HG03064 (cell line): ENCODE results near the gene CSGALNACT2.

Source experiments
- ATAC-seq: cut with Tn5 transposase; IDR thresholded peaks from one replicate; pipeline ENCODE4 v1.9.1; 2021; ENCODE audit warnings: low read depth; ENCODE audit not compliant: unreplicated experiment

Gene CSGALNACT2

GRCh38 chr10:43199088-43199683 is 60.9 kb downstream of the CSGALNACT2 start:
- no peak for ATAC-seq

- ATAC-seq: no peak
These were observed 61.7 kb downstream of the CSGALNACT2 start for GRCh38 chr10:43199684-43200537.

DNA sequence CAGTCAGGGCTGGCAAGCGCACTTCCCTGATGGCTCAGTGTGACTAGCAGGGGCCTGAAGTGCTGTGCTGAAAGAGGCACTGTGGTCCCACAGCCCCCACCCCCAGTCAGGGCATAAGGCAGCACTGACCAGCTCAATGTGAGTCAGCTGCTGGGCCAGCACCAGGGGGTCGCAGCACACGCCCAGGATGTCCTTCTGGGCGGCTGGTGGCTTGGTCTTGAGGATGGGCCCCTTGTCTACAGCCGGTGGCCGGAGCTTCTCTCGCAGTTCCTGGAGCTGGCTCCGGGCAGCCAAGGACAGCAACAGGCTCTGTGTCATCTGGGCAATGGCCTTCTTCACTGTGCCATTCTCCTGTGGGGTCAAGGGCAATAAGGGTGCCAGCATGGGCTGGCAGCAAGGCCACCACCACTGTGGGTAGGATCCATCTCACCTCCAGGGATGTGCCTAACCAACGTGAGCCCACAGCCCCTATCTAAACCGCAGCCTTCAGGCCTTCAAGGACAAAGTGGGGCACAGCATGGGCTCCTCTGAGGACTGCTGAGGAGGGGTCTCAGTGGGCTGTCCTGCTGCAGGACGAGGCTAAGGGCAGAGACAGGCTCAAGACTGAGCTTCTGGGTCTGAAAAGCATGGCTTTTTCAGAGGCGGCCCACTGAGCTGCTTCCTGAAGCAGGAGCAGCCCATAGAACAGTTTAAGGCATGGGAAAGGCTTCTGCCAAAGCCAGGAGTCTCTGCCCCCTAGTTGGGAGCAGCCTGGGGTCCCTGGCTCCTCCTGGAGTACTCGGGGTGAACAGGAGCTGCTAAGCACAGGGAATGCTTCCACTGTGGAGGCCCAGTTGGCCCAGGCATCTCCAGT is 62.5 kb downstream of the CSGALNACT2 start:
- no peak for ATAC-seq

DNA sequence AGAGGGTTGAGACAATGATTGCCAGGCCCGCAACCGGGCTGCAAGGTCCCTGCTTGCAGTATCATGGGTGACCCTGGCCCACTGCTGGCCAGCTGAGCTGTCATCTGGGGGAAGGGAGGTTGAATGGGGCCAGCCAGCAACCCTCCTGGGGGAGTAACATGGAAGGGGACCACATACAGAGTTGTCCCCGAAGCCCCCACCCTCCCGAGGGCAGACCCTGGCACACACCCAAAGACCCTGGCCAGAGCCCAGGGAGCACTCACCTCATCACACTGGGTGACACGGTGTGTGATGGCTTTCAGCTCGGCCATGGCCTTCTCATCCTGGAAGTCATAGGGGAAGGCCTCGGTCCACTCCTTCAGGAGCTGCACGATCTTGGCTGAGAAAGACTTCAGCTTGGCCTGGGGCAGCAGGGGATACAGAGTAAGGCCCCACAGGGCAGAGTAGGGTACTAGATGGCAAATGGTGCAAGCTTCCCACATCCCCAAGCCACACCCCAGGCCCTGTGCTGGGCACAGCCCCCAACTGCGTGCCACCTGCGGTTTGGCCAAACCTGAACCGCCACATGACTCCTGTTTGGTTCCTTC is 63.4 kb downstream of the CSGALNACT2 start:
- ATAC-seq: no peak

DNA sequence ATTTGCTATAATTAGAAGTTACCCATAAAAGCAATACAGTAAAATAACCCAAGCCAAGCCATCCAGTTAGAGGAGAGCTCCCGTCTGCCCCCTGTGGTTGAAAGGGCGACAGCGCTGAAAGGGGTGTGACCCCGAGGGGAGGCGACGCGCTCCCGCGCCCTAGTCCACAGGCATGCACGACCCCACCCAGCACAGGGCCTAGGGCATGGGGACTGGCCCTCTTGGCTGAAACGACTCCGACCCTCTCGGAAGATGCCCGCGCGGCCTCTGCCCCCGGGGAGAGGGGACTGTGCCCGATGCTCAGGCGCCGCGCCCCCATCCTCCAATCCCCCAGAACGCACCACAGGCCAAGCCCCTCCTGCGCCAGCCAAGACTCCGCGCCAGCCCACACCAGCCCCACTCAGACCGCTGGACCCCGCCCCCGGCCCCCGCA is 64.0 kb downstream of the CSGALNACT2 start:
- peak; percentile 59 for ATAC-seq

DNA sequence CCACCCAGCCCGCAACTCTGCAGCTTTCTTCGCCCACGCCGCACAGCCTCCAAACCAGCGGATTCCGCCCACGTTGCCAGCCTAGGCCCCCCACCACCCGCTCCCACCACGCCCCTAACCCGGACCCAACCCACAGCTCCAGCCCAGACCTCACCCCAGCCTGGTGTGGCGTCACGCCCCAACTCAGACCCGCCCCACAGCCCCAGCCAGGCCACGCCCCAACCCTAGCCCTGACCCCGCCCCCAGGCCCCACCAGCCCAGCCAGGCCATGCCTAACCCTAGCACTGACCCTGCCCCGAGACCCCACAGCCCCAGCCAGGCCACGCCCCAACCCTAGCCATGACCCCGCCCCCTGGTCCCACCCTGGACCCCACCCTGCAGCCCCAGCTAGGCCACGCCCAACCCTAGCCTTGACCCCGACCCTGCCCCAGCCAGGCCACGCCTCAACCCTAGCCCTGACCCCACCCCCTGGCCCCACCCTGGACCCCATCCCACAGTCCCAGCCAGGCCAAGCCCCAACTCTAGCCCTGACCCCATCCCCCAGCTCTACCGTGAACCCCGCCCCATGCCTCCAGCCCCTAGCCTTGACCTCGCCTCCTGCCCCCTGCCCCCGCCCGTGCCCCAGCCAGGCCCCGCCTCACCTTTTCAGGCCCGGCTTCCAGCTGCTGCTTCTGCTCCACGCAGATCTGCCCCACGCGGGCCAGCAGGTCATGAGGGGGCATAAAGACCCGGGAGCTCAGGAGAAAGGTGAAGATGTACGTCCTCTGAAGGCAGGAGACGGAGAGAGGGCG is 64.6 kb downstream of the CSGALNACT2 start:
- no peak for ATAC-seq

- no peak for ATAC-seq
These were observed 65.3 kb downstream of the CSGALNACT2 start for GRCh38 chr10:43203448-43204041.

GRCh38 chr10:43204042-43204942 is 66.0 kb downstream of the CSGALNACT2 start:
- ATAC-seq: no peak

GRCh38 chr10:43204943-43205671 is 66.9 kb downstream of the CSGALNACT2 start:
- ATAC-seq: peak; percentile 55

DNA sequence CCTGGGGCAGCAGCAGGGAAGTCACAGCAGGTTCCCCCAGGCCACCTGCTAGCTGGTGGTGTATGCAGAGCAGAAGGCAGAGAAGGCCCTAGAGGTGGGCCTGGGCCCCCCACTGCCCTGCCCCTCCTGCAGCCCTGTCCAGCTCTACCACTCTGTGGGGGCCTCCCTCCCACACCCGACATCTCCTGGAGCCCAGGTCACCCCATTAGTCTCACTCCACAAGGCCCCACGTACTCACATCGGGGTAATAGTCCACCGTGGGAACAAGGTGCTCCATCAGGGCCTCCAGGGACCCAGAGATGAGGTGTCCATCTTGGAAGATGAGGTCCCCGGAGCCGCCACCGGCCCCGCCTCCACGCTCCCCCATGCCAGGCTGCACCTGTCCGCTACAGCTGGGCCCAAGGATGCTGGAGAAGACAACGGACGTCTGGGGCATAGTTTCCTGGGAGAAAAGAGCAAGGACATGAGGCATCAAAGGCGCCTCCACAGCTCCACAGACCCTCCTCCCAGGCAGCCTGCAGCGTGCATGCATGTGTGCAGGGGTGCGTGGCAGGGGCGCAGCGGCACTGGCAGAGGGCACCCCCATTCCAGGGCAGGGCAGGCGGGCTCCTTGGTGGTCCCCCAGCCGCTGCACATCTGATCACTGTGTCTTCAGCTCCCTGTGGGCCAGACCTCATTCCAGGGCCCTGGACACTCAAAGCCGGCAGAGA is 67.6 kb downstream of the CSGALNACT2 start:
- ATAC-seq: no peak

DNA sequence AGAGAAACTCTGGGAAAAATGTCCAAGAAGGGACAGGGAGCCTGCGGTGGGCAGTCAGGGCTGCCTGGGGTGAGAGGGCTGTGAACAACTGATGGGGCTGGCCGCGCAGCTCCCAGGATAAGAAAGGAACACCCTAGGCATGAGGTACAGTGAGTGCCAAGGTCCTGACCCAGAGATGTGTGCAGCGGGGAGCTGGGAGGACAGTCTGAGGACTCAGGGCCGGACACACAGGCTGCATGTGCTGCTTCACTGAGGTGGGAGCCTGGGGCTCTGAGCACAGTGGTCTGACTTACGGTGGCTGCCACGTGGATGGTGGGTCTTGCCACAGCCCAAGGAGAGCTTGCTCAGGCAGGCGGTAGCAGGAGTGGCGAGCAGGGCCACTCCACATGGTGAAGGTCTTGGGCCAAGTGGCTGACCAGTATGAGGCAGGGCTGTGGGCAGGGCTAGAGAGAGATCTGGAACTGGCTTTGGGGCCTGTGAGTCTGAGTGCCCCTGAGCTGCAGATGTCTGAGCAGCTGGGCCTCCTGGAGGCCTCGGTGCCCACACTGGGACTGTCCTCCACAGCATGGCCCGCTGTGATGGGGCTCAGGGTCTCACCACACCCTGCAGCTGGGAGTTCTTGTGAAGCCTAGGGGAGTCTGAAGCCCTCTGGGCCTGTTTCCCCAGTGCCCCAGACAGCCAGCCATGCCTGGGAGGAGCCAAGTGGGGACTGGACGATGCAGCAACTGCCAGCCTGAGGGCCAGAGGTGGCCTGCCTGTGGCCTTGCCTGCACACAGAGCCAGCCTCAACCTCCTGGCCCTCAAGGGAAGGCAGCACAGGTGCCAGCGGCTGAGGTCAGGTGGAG is 68.4 kb downstream of the CSGALNACT2 start:
- no peak for ATAC-seq

DNA sequence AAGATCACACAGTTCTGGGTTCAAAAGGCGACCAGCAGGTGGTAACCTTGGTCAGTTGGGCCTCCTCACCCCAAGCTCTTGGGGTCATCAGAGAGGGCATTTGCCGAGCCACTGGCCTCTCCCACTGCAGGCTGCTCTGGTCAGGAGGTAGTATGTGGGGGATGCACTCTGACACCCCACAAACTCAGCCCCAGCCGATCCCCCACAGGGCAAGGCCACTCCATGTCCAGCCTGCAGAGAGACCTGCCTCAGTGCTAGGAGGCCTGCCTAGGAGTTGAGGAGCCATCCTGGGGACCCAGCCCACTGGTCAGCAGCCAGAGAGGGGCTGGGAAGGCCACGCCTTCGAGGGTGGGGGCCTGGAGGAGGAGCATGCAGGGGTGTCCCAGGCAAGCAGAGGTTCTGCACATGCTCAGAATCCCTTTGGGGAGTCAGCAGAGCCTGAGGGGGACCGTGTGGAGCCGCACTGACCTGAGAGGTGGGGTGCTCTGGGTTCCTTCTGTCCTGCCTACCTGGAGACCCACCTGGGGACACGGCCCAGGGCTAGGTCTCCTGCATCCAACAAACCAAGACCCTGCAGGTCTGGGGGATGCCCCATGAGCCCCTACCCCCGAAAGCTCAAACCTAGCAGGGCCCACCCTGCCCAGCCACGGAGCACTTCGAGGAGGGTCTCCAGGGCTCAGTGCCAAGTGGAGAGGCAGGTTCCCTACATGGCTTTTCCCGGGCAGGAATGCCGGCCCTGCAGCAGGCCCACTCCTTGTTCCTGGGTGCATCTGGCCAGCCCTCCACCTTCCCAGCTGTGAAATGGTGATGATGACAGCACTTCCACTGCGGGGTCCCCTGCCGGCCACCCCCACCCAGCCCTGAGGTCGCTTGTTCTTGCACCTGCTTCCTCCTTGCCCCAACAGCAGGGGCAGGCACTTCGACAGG is 70.2 kb downstream of the CSGALNACT2 start:
- ATAC-seq: no peak

- ATAC-seq: no peak
These were observed 70.8 kb downstream of the CSGALNACT2 start for GRCh38 chr10:43209074-43209455.

GRCh38 chr10:43209651-43210141 is 71.5 kb downstream of the CSGALNACT2 start:
- no peak for ATAC-seq

- ATAC-seq: no peak
These were observed 72.3 kb downstream of the CSGALNACT2 start for GRCh38 chr10:43210556-43210955.
